HG02885 (cell line): ENCODE data around the gene CAVIN4.

ENCODE experiments used
- ATAC-seq: cut with Tn5 transposase; IDR thresholded peaks from one replicate; pipeline ENCODE4 v1.9.1; 2021; ENCODE audit warnings: mild to moderate bottlenecking; ENCODE audit not compliant: unreplicated experiment, poor library complexity

Gene CAVIN4

DNA sequence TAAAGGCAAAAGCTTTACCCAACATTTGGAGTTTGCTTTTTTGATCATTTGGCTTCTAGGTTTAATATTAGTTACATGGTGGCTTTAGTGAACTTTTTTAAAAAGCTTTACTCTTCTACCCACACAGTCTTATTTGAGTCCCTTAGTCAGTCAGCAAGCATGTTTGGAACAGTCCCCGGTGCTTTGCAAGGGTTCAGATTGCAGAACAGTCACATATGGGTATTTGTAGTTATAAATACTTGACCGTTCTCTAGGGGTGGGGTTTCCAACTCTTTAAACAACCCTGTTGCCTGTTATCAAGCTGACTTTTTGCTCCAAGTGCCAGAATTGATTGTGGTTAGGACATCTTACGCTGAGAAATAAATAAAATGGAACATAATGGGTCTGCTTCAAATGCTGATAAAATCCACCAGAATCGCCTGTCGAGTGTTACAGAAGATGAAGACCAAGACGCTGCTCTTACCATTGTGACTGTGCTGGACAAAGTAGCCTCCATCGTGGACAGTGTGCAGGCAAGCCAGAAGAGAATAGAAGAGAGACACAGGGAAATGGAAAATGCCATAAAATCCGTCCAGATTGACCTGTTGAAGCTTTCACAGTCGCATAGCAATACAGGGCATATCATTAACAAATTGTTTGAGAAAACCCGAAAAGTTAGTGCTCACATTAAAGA, at the start of gene CAVIN4:
Gene CAVIN4, plus strand, starts transcription at position 304 of the 673 bp plus-strand sequence. Its CDS starts 65 bp downstream, at position 369.
- no peak for ATAC-seq

DNA sequence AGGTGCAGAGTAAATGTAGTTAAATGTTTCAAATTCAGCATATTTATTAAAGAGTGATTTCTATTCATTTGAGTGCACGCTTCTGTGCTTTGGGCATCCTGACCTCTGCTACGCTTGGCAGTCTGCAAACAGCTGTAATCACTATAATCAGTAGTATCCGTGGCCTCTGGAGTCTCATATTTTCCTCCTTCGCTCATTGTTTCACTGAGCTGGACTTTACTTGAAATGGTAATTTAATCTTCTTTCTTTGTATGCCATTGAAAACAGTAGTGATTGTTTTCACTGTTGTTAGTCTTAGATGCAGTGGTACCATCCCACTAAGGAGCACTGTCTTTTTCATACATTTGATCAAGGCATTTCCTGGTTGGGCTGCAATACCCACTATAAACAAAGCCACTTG, 43.5 kb upstream of the CAVIN4 start:
- no peak for ATAC-seq

DNA sequence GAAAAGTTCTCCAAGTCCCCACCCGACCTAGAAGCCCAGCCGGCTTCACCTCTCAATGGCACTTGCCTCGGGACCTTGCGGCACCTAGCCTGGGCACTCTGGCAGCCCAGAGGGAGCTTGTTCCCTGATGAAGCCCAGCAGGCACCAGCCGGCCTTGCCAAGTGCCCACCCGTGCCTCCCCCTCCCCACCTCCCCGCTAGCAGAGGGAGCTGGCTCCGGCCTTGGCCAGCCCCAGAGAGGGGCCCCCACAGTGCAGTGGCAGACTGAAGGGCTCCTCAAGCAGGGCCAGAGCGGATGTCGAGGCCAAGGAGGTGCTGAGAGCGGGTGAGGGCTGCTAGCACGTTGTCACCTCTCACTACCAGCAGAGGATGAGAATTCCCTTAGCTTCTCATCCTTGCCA, 37.6 kb upstream of the CAVIN4 start:
- no peak for ATAC-seq

- ATAC-seq: no peak
Measured at GRCh38 chr9:100549048-100549447, 28.8 kb upstream of the CAVIN4 start.

GRCh38 chr9:100554935-100555401, 22.9 kb upstream of the CAVIN4 start:
- peak; percentile 39 for ATAC-seq

- peak; percentile 86 for ATAC-seq
Measured at GRCh38 chr9:100555471-100555870, 22.4 kb upstream of the CAVIN4 start.

- ATAC-seq: no peak
Measured at GRCh38 chr9:100557053-100557452, 20.8 kb upstream of the CAVIN4 start.

- no peak for ATAC-seq
Measured at GRCh38 chr9:100561256-100561655, 16.6 kb upstream of the CAVIN4 start.

- ATAC-seq: no peak
Measured at GRCh38 chr9:100567856-100568255, 10.0 kb upstream of the CAVIN4 start.

- ATAC-seq: no peak
Measured at GRCh38 chr9:100573655-100574260, 4.1 kb upstream of the CAVIN4 start.

DNA sequence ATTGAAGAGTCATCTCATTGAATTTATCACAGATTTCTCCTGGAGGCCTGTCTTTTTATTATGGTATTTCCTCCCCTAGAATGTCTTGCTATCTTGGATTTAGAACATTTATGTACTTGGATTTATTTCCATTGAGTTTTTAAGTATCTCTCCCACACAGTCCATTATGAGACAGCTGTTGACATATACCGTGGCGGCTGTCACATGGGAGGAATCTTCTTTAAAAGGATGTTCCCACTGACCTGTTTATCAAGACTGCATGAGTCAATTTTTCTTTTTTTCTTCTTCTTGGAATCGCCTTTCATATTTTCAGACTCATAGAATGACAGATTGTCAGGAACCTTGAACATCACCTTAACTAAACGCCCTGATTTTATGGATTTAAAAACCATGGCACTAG, 2.9 kb upstream of the CAVIN4 start:
- no peak for ATAC-seq

GRCh38 chr9:100575765-100576386, 2.0 kb upstream of the CAVIN4 start:
- no peak for ATAC-seq

DNA sequence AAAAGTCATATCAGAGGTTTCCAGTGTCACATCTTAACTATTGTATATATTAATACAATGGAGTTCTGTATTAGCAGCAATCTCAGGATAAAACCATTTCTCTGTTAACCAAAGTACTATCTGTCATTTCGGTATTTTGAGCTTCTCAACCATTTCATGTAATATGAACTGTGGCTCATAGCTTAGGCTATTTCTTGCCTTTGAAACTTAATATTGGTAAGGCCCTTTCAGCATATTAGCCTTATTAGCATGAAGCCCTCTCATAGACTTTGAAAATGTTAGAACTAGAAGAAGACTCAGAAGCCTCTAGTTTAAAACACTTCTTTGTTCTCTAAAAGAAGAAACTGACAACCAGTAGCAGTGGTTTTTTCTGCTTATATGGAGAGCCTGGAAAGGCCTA, 731 bp downstream of the CAVIN4 start:
- no peak for ATAC-seq

GRCh38 chr9:100579665-100580064, 1.8 kb downstream of the CAVIN4 start:
- ATAC-seq: no peak

DNA sequence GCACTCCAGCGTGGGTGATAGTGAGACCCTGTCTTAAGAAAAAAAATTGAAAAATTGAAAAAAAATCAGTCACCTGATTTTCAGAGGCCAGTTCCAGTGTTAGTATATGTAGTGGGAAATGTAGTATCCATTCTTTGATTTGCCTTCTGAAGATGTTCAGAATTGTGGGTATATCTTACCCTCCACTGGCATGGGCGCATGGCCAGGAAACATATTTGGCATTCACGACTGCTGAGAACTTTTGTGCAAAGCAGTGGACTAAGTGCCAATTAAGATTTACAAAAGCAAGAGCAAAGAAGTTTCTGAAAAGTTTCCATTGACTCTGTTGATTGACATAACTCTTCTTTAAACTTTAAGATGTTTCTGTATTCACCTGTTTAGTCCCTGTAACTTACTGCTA, 2.4 kb downstream of the CAVIN4 start:
- ATAC-seq: no peak

- ATAC-seq: no peak
Measured at GRCh38 chr9:100581081-100581480, 3.2 kb downstream of the CAVIN4 start.

DNA sequence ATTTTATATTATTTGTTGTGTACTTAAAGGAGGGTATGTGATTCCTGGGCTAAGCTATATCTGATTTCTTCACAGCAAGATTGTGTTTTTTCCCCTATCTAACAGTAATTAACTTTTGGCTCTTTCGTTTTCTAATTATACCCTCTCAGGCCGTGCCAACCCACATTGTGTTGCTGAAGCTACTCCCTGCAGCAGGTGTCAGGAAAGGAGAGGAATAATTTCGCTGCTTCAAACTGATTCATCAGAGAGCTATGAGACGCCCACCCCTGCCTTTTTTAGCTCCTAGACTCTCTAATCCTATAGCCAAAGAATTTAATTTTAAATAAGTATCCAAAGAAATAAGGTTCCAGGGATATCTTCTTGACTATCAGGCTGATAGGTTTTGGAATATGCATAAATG, 3.8 kb downstream of the CAVIN4 start:
- ATAC-seq: no peak

DNA sequence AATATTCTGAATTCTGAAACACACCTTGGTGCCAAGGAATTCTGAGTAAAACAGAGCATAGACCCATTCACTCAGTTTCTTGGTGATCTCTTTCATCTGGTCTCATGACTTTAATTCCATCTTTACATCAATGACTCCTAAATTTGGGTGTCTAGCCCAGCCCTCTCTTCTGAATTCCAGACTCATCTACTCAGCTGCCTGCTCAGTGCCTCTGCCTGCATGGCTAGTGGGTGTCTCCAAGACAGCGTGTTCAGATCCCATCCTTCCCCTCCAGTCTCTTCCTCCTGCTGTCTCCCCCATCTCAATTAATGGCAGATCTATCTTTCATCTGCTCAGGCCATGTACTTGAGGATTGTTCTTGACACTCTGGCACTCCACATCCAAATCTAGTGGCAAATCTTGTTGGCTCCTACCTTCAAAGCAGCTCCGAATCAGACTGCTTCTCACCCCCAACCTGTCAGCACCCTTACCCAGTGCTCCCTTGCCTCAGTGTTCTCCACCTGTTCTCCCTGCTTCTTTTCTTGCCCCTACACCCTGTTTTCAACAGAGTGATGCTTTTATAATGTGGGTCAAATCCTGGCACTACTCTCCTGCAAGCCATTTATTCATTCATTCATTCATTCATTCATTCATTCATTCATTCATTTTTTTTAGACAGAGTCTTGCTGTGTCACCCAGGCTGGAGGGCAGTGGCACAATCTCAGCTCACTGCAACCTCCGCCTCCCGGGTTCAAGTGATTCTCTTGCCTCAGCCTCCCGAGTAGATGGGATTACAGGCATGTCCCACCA, 5.3 kb downstream of the CAVIN4 start:
- no peak for ATAC-seq

DNA sequence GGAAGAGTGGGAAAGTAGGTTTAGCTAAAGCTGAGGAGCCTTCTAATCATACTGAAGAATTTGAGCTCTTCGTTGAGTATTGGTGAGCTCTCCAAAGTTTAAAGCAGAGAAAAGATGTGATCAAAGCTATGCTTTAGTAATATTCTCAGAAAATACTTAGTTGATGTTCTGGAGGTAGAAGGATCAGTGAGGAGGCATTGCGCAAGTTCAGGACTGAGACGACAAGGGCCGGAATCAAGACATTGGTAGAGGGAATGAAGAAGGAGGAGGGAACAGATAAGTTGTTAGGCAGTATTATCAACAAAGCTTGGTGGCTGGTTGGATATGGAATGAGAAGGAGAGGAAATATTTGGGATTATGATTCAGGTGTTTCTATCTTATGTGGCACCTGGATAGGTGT, 7.1 kb downstream of the CAVIN4 start:
- ATAC-seq: no peak

DNA sequence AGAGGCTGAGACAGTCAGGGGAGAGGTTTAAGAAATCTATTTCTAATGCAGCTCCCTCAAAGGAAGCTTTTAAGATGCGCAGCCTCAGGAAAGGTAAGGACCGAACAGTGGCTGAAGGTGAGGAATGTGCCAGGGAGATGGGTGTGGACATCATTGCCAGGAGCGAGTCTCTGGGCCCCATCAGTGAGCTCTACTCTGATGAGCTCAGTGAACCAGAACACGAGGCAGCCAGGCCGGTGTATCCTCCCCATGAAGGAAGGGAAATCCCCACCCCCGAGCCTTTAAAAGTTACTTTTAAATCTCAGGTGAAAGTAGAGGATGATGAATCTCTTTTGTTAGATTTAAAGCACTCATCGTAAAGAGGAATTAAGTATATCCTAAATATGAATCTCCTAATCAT, 8.2 kb downstream of the CAVIN4 start:
- peak; percentile 56 for ATAC-seq

GRCh38 chr9:100587375-100587774, 9.5 kb downstream of the CAVIN4 start:
- no peak for ATAC-seq
